MCF 10A (cell line): ENCODE results near the gene MBD1. TPM values are rescaled to one million over a fixed set of nuclear protein-coding genes. Genes with fewer than 3 reads are reported as not detected.

Experiments used
- BruUV-seq: library from RNA; stranded (reverse); fragments of 400-500 nt; replicated peaks from 2 replicates; lab custom pipeline; 2021; lab: Mats Ljungman, UMichigan
- CTCF ChIA-PET: fragments of 300-600 bp; sonication (Branson Sonifier 250); formaldehyde crosslinking; extraction: SDS; loops from one replicate; lab custom pipeline; 2021; ENCODE audit warnings: antibody characterized with exemption, inconsistent platforms; lab: Yijun Ruan, JAX
- POLR2A ChIA-PET: fragments of 300-600, 350-650 bp; sonication (Branson Sonifier 250); formaldehyde crosslinking; extraction: SDS; loops from one replicate; lab custom pipeline; 2020; ENCODE audit warnings: antibody characterized with exemption, inconsistent platforms; lab: Yijun Ruan, JAX
- DNase-seq: peaks from one replicate; pipeline ENCODE4 v3.0.0-alpha.2; 2018; ENCODE audit not compliant: unreplicated experiment
- H3K27ac Mint-ChIP-seq: one replicate; pipeline ENCODE4 v1.8.0; 2022; ENCODE audit warnings: mild to moderate bottlenecking, low read depth, mixed read lengths; ENCODE audit not compliant: unreplicated experiment
- H3K27me3 Mint-ChIP-seq: one replicate; pipeline ENCODE4 v1.8.0; 2022; ENCODE audit warnings: mixed read lengths; ENCODE audit not compliant: insufficient read depth, unreplicated experiment
- H3K36me3 Mint-ChIP-seq: one replicate; pipeline ENCODE4 v1.8.0; 2022; ENCODE audit warnings: mild to moderate bottlenecking, moderate library complexity, mixed read lengths; ENCODE audit not compliant: insufficient read depth, unreplicated experiment
- H3K4me1 Mint-ChIP-seq: one replicate; pipeline ENCODE4 v1.8.0; 2022; ENCODE audit warnings: mixed read lengths; ENCODE audit not compliant: insufficient read depth, unreplicated experiment
- H3K4me3 Mint-ChIP-seq: one replicate; pipeline ENCODE4 v1.8.0; 2022; ENCODE audit warnings: mild to moderate bottlenecking, moderate library complexity, mixed read lengths; ENCODE audit not compliant: unreplicated experiment
- H3K9me3 Mint-ChIP-seq: one replicate; pipeline ENCODE4 v1.8.0; 2022; ENCODE audit warnings: mixed read lengths; ENCODE audit not compliant: unreplicated experiment
- CTCF ChIP-seq: fragments of 200-600 bp; IDR thresholded peaks from one replicate; pipeline ENCODE4 v1.8.0; 2022; ENCODE audit warnings: antibody characterized with exemption, mild to moderate bottlenecking; ENCODE audit not compliant: unreplicated experiment
- intact Hi-C: fragments of 100-400 bp; cut with micrococcal nuclease; formaldehyde crosslinking; loops from 2 replicates; pipeline ENCODE4 v1.14.1; 2022
- total RNA-seq: library from RNA; stranded (reverse); gene quantifications from 2 replicates; pipeline ENCODE4 v1.2.3, GENCODE V29; 2022

MBD1 gene
- total RNA-seq, 1 experiment from 2014 or later = 203 TPM

- no peaks in the 10 kb centered on the region for H3K4me1 Mint-ChIP-seq
- BruUV-seq = no TSS peak
- DNase-seq = no peak
- ChIA-PET CTCF (interaction anchor here (0.6 kb wide), 1 partner anchor 58 kb away, joined by 3 read pairs; no protein-coding TSS in a partner anchor), POLR2A (interaction anchor here (0.6 to 0.9 kb wide), 3 partner anchors 7 to 18 kb away, joined by 3 to 5 read pairs (median 3); no protein-coding TSS in a partner anchor)
- no peak overlapping the region for H3K4me3 Mint-ChIP-seq
- no peak for TF ChIP-seq CTCF
- H3K9me3 Mint-ChIP-seq = no peaks in the 10 kb centered on the region
- H3K27ac Mint-ChIP-seq = no peak overlapping the region
- no peaks in the 10 kb centered on the region for H3K27me3 Mint-ChIP-seq
- intact Hi-C loops = no loop called here
- no peaks in the 10 kb centered on the region for H3K36me3 Mint-ChIP-seq
These were observed 18.5 kb upstream of the MBD1 start for GRCh38 chr18:50299626-50300388.

DNA sequence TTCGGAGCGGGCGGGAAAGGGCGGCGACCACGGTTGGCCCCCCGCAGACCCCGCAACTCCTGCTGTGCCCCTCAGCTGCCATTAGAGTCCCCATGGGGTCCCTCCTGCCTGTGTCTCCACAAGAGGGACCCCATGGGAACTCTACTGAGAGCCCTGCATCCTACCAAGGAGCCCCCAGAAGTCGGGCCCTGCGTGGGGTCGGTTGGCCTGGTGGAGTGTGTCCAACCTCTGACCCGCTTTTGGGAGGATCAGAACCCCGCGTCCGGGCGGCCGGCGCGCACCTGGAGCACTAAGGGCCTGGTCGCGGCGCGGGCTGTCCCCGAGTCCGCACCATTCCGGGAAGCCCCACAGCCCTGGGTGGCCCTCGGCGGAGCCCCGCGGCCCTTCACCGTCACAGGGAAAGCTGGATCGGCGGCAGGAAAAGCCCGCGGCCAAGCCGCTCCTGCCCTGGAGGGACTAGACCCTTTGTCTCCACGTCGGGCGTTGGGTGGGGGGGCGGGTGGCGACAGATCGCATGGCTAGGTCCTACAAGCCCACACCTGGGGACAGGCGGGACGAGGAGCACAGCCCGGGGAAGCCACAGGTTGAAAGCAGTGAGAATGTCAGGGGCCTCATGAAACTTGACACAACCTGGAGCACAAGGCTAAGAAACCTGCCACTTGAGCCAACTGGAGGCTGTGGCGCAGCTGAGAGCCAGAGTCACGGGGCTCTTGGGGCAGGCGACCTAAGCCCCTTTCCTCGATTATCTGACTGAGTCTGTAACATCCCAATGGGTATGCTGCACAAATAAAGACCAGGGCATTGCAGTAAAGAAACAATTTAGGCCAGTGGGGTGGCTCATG lies 17.3 kb upstream of the MBD1 start:
- Mint-ChIP-seq H3K27ac (no peak overlapping the region), H3K36me3 (no peaks in the 10 kb centered on the region), H3K4me1 (no peaks in the 10 kb centered on the region), H3K9me3 (no peaks in the 10 kb centered on the region), H3K27me3 (no peaks in the 10 kb centered on the region), H3K4me3 (no peak overlapping the region)
- BruUV-seq = no TSS peak
- CTCF ChIA-PET = no interaction called here
- TF ChIP-seq CTCF = no peak
- intact Hi-C loops = no loop called here
- POLR2A ChIA-PET = interaction anchor here (0.7 kb wide), 1 partner anchor 9 kb away, joined by 3 read pairs; no protein-coding TSS in a partner anchor
- DNase-seq = no peak

DNA sequence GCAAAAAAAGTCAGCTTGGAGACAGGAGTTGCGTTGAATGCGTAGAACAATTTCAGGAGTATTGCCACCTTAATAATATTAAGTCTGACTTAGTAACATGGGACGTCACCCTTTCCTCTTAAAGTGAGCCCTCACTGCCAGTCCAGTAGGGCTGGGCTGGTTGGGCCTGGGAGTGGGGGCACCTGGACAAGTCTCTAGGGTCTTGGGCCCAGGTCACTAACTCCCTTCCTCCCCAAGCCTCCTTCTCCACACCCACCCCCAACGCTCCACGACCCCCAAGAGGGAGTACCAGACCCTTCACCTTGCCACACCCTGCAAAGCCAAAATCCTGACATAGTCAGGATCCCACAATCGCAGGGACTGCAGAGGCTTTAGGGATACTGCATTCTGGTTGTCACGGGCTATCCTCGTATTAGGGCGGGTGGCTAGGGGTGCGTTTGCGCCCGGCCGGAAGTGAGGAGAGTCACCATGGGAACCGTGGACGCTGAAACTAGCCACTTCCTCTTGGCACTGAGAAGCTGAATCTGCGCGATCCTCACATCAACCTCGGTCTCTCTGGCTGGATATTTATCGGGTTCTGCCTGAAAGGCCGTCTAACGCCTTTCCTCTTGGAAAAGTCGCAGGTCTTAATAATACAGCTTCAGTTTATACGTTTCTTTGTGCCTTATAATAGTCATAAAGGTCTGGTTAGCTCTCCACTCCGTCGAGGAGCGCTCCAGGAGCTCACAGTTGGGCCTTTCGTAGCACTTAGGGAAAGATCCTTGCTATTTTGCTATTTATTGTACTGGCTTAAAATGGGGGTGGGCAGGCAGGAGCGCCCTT lies 16.5 kb upstream of the MBD1 start:
- no peak for TF ChIP-seq CTCF
- Mint-ChIP-seq H3K4me3 (no peak overlapping the region), H3K4me1 (no peaks in the 10 kb centered on the region), H3K27ac (no peak overlapping the region), H3K9me3 (no peaks in the 10 kb centered on the region), H3K27me3 (no peaks in the 10 kb centered on the region), H3K36me3 (no peaks in the 10 kb centered on the region)
- ChIA-PET CTCF (interaction anchor here (0.6 kb wide), 1 partner anchor 53 kb away, joined by 3 read pairs; no protein-coding TSS in a partner anchor), POLR2A (no interaction called here)
- intact Hi-C loops = no loop called here
- DNase-seq = no peak
- BruUV-seq = no TSS peak
